ENCODE data around the gene BARX1.

DNA sequence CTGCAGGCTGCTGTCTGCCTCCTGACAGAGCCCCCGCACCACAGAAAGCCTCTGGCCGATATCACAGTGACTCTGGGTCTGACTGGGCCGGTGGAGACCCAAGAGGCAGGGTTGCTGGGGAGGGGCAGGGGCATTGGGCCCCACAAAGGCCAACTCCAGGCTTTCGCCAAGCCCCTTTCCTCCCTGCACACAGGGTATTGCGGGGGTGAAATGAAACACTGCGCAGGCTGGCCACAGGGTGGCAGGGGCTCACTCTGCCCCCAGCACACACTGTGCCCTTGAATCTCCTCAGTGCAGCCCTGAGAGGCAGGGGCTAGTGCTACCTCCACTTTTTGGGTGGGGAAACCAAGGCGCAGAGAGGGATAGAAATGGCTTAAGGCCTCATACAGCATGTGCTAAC lies 44.6 kb downstream of the BARX1 start:
- TF ChIP-seq, protein P1, sequence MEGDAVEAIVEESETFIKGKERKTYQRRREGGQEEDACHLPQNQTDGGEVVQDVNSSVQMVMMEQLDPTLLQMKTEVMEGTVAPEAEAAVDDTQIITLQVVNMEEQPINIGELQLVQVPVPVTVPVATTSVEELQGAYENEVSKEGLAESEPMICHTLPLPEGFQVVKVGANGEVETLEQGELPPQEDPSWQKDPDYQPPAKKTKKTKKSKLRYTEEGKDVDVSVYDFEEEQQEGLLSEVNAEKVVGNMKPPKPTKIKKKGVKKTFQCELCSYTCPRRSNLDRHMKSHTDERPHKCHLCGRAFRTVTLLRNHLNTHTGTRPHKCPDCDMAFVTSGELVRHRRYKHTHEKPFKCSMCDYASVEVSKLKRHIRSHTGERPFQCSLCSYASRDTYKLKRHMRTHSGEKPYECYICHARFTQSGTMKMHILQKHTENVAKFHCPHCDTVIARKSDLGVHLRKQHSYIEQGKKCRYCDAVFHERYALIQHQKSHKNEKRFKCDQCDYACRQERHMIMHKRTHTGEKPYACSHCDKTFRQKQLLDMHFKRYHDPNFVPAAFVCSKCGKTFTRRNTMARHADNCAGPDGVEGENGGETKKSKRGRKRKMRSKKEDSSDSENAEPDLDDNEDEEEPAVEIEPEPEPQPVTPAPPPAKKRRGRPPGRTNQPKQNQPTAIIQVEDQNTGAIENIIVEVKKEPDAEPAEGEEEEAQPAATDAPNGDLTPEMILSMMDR (IDR thresholded peaks at IDR 0.05) = no peak
- no peak for TF ChIP-seq POLR2AphosphoS5 (IDR thresholded peaks at IDR 0.05)
- TF ChIP-seq EP300 (IDR thresholded peaks at IDR 0.05) = no peak
